ENCODE measurements around the gene SBSN.

DNA sequence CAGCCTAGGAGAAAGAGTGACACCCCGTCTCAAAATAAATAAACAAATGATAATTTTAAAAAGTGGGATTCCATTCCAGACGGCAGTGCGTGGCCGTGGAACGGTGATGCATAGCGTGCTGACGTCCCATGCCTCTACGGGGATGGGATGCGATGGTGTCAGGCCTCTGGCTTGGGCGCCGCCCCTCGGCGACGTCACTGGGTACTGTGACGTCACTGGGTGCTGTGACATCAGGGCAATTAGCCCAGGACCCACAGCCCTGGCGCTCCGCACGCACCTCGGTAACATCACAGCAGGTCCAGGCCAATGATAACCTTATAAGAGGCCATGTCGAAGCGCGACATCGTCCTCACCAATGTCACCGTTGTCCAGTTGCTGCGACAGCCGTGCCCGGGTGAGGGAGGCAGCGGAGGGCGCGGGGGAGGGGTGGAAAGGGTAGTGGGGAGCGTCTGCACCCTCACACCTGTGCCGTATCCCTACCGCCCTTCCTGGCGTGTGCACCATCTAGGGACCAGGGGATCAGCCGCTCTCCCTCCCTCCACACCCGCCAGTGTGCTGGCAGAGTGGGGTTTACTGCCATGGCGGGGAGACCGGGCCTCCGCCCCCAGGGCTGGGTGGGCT is 5.2 kb upstream of the SBSN start, which contains the start of gene GAPDHS:
- TF ChIP-seq, protein P1, sequence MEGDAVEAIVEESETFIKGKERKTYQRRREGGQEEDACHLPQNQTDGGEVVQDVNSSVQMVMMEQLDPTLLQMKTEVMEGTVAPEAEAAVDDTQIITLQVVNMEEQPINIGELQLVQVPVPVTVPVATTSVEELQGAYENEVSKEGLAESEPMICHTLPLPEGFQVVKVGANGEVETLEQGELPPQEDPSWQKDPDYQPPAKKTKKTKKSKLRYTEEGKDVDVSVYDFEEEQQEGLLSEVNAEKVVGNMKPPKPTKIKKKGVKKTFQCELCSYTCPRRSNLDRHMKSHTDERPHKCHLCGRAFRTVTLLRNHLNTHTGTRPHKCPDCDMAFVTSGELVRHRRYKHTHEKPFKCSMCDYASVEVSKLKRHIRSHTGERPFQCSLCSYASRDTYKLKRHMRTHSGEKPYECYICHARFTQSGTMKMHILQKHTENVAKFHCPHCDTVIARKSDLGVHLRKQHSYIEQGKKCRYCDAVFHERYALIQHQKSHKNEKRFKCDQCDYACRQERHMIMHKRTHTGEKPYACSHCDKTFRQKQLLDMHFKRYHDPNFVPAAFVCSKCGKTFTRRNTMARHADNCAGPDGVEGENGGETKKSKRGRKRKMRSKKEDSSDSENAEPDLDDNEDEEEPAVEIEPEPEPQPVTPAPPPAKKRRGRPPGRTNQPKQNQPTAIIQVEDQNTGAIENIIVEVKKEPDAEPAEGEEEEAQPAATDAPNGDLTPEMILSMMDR (conservative IDR thresholded peaks at IDR 0.05): no peak
- no peak for TF ChIP-seq ZFX (IDR thresholded peaks at IDR 0.05)
